T-helper 2 cell treated with Interferon-gamma antibody and Interleukin-4, amounts not matched to agents 100 ng/mL and 5 ng/mL, for 36 hours (primary cell): Measurements from ENCODE around the gene SPANXA2. TPM values are rescaled to one million over a fixed set of nuclear protein-coding genes. Genes with fewer than 3 reads are reported as not detected.
"Not testable (repeated sequence)": the region's sequence is repeated elsewhere in the genome, so short reads cannot be mapped to it uniquely, and the experiment has no call there.

Experiments
- intact Hi-C: fragments of 100-400 bp; cut with micrococcal nuclease; formaldehyde crosslinking; loops from one replicate; pipeline ENCODE4 v1.15.1; 2023
- total RNA-seq: library from RNA; stranded (reverse); gene quantifications from 2 replicates; pipeline ENCODE4 v1.2.3, GENCODE V29; 2022

The SPANXA2 gene
- not detected in 2 replicates for total RNA-seq

DNA sequence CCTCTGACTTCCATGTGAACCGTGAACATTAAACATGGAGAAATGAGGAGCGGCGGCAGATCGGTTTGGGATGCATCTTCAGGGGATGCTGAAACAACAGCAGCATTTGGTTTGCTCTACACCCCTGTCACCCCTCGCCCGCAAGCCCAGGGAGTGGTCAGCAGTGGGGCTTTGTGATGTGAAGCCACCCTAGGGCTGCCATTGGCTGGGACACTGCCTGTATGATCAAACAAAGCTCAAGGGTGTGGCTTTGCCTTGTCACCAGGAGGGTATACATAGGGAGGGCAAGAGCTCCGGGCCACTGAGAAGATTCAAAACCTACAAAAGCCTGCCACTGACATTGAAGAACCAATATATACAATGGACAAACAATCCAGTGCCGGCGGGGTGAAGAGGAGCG, at the start of gene SPANXA2:
SPANXA2 (plus strand) TSS at position 301 of the 400 bp plus-strand sequence; CDS start at position 361, 60 bp downstream.
- intact Hi-C loops, result not testable (repeated sequence)

DNA sequence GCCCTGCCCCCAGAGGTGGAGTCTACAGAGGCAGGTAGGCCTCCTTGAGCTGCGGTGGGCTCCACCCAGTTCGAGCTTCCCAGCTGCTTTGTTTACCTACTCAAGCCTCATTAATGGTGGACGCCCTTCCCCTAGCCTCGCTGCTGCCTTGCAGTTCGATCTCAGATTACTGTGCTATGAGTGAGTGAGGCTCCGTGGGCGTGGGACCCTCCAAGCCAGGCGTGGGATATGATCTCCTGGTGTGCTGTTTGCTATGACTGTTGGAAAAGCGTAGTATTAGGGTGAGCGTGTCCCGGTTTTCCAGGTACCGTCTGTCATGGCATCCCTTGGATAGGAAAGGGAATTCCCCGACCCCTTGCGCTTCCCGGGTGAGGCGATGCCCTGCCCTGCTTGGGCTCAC, 47.0 kb upstream of the SPANXA2 start:
- intact Hi-C loops, result not testable (repeated sequence)

DNA sequence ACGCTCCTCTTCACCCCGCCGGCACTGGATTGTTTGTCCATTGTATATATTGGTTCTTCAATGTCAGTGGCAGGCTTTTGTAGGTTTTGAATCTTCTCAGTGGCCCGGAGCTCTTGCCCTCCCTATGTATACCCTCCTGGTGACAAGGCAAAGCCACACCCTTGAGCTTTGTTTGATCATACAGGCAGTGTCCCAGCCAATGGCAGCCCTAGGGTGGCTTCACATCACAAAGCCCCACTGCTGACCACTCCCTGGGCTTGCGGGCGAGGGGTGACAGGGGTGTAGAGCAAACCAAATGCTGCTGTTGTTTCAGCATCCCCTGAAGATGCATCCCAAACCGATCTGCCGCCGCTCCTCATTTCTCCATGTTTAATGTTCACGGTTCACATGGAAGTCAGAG, 4.9 kb upstream of the SPANXA2 start, which contains the start of gene SPANXA1:
SPANXA1 (minus strand) TSS at position 101 of the 400 bp plus-strand sequence; CDS start at position 41, 60 bp downstream.
- intact Hi-C loops, result not testable (repeated sequence)

DNA sequence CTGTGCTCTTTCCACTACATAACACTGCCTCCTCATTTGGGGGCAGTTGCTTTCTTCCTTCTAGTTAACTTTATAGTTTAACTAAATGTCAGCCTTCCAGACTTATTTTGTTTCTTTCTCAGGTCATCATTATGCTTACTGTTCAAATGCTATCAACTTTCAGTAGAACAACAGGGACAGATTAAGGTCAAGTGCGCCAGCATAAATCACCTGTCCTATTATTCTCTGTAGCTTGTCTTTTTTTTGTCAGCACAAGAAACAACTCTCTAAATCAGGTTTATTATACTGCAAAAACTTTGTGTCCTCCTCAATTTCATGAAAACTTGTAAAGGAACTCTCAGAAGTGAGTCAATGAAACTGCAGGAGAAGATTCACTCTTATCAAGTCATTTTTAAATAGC, 19.6 kb downstream of the SPANXA2 start:
- intact Hi-C loops, result no loop called here

DNA sequence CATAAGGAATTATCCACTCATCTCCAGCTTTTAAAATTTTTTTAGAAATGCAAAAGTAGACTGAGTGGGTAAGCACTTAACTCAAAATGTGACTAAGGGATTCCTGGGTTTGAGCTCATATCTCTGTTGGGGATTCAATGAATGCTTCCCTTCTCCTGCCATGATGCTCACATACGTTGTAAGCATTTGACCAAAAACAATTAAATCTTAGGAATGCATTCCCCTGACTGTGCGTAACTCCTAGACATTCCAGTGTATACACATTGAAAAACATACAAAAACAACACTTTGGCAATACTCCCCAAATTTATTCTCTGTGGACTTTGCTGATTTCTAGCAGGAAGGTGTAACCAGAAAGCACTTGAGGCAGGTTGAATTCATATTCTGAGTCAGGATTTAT, 29.8 kb downstream of the SPANXA2 start:
- intact Hi-C loops, result no loop called here

- intact Hi-C loops, result no loop called here
Observed at GRCh38 chrX:141632124-141632523, 42.6 kb downstream of the SPANXA2 start.

DNA sequence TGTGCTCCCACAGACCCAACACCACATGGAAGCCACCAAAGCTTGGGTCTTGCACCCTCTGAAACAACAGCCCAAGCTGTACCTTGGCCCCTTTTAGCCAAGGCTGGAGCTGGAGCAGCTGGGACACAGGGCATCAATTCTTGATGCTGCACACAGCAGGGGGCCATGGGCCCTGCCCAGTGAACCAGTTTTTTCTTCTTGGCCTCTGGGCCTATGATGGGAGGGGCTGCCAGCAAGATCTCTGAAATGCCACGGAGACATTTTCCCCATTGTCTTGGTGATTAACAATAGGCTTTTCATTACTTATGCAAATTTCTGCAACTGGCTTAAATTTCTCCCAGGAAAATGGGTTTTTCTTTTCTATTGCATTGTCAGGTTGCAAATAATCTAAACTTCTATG, 49.0 kb downstream of the SPANXA2 start:
- intact Hi-C loops, result no loop called here

Other genes with a start within 250 kb of the SPANXA2 start
- gene SPANXA1, start 5.0 kb upstream of the SPANXA2 start, total RNA-seq, result not detected in 2 replicates
- not detected in 2 replicates for gene SPANXD, start 109.0 kb downstream of the SPANXA2 start, total RNA-seq
- gene MAGEC3, start 248.6 kb downstream of the SPANXA2 start, total RNA-seq, result not detected in 2 replicates